HFFc6 (cell line): Measurements from ENCODE around the gene ARHGEF17. TPM values are rescaled to one million over a fixed set of nuclear protein-coding genes. Genes with fewer than 3 reads are reported as not detected.

Source experiments
- DNase-seq: peaks from one replicate; pipeline ENCODE4 v3.0.0-alpha.2; 2018
- H3K27ac Mint-ChIP-seq: 2 replicates; pipeline ENCODE4 v1.8.0; 2020; ENCODE audit warnings: mild to moderate bottlenecking, mixed read lengths
- H3K27me3 Mint-ChIP-seq: 2 replicates; pipeline ENCODE4 v1.8.0; 2021; ENCODE audit warnings: mild to moderate bottlenecking, moderate library complexity, mixed read lengths; ENCODE audit not compliant: insufficient read depth
- H3K36me3 Mint-ChIP-seq: 2 replicates; pipeline ENCODE4 v1.8.0; 2021; ENCODE audit warnings: low read depth, mixed read lengths
- H3K4me1 Mint-ChIP-seq: 2 replicates; pipeline ENCODE4 v1.8.0; 2020; ENCODE audit warnings: low read depth, mixed read lengths
- H3K4me3 Mint-ChIP-seq: 2 replicates; pipeline ENCODE4 v1.8.0; 2020; ENCODE audit warnings: mild to moderate bottlenecking, moderate library complexity, mixed read lengths
- H3K9me3 Mint-ChIP-seq: 2 replicates; pipeline ENCODE4 v1.8.0; 2020; ENCODE audit warnings: mild to moderate bottlenecking, mixed read lengths
- total RNA-seq, 6 experiments: library from RNA; stranded (reverse); fragmentation: NEBNext Ultra II Directional; extraction: Animal tissue kit (Norgen Biotek cat#: 25700); gene quantifications; 2 replicates in 1 of 6; 3 replicates in 5 of 6; pipeline ENCODE4 v1.2.3, GENCODE V29; 2021
- TF ChIP-seq, protein P1 (sequence below): fragments of 200-600 bp; sonication (generic); IDR thresholded peaks from 2 replicates; pipeline ENCODE4 v1.5.0; 2021; ENCODE audit warnings: antibody characterized with exemption, mild to moderate bottlenecking

Gene ARHGEF17
- total RNA-seq, 6 experiments from 2014 or later, result 84.6 to 112 (median 92.1) TPM

DNA sequence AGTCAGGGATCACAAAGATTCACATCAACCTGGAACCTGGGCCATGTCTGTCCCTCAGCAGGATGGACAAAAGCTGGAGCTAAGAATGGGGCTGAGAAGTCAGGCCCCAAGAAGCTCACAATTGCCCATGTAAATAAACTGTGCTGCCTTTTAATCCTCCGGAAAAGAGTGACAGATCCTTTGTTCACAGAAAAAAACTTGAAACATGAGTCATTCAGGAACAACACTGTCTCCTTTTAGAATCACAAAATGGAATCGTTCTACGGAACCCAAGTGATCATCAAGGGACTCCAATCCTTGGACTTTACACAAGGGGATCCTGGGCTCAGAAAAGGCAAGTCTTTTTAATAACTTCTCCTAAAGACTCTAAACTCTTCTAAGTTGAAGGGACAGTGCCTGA is 104.2 kb downstream of the ARHGEF17 start:
- H3K36me3 Mint-ChIP-seq, result peaks cover 29% of the 10 kb centered on the region
- no peak overlapping the region; the same call in 1 of the 2 replicates for H3K4me3 Mint-ChIP-seq
- peak overlapping the region; percentile 46 for H3K27ac Mint-ChIP-seq
- no peaks in the 10 kb centered on the region; the same call in none of the 2 replicates for H3K27me3 Mint-ChIP-seq
- TF ChIP-seq, protein P1, sequence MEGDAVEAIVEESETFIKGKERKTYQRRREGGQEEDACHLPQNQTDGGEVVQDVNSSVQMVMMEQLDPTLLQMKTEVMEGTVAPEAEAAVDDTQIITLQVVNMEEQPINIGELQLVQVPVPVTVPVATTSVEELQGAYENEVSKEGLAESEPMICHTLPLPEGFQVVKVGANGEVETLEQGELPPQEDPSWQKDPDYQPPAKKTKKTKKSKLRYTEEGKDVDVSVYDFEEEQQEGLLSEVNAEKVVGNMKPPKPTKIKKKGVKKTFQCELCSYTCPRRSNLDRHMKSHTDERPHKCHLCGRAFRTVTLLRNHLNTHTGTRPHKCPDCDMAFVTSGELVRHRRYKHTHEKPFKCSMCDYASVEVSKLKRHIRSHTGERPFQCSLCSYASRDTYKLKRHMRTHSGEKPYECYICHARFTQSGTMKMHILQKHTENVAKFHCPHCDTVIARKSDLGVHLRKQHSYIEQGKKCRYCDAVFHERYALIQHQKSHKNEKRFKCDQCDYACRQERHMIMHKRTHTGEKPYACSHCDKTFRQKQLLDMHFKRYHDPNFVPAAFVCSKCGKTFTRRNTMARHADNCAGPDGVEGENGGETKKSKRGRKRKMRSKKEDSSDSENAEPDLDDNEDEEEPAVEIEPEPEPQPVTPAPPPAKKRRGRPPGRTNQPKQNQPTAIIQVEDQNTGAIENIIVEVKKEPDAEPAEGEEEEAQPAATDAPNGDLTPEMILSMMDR, result no peak
- H3K9me3 Mint-ChIP-seq, result no peaks in the 10 kb centered on the region
- no peak for DNase-seq
- H3K4me1 Mint-ChIP-seq, result peaks cover 82% of the 10 kb centered on the region

DNA sequence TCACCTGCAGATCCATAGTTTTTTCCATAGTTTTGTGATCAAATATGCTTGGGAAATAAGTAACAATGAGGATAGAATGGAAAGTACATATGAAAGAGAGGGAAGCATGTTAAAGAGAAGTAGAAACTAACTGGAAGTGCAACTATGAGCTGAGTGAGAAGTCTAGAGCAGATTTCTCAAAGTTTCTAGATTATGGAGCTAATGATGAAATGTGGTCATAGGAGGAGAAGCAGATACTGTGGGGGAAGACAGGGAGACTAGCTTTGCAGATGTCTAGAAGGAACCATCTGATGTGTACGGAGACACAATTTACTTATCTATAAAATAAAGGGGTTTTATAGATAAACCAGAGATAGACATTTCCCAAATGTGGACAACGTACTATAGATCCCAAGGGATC is 105.2 kb downstream of the ARHGEF17 start:
- Mint-ChIP-seq H3K27me3 (no peaks in the 10 kb centered on the region; the same call in none of the 2 replicates), H3K36me3 (peaks cover 30% of the 10 kb centered on the region), H3K27ac (no peak overlapping the region), H3K9me3 (no peaks in the 10 kb centered on the region), H3K4me1 (peaks cover 88% of the 10 kb centered on the region), H3K4me3 (no peak overlapping the region)
- DNase-seq, result no peak
- TF ChIP-seq, protein P1, result no peak

DNA sequence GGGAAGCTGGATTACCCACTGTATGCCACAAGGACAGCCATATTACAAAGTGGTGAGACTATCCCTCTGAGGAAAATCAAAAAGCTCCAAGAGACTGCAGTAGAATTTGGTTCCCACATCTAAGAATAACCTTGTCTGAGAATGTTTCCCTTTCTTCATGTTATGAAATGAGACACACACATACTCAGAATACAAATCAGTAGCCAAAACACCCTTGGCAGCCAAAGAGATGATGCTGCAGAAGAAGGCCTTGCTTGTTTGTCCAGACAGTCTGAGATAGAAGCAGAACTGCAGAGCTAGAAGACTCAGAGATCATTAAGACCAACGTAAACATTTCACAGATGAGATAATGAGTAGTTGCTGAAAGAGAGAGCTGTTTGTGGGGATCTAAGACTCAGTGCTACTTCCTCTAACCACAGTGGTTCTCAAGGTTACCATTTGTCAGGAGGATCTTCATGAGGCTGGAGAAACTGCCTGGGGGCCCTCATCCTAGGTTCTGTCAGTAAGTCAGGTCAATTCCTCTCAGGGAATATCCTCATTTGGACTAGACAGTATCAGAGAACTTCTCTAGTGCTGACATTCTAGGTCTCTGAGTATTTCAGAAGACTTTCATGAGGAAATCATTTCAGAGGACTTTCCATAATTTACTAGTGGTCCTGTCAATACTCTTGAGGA is 107.0 kb downstream of the ARHGEF17 start:
- Mint-ChIP-seq H3K27me3 (no peaks in the 10 kb centered on the region; the same call in 1 of the 2 replicates), H3K36me3 (peaks cover 20% of the 10 kb centered on the region), H3K4me1 (peaks cover 77% of the 10 kb centered on the region), H3K4me3 (no peak overlapping the region), H3K9me3 (no peaks in the 10 kb centered on the region), H3K27ac (peak overlapping the region; percentile 82)
- peak; percentile 74 for DNase-seq
- TF ChIP-seq, protein P1, result no peak

DNA sequence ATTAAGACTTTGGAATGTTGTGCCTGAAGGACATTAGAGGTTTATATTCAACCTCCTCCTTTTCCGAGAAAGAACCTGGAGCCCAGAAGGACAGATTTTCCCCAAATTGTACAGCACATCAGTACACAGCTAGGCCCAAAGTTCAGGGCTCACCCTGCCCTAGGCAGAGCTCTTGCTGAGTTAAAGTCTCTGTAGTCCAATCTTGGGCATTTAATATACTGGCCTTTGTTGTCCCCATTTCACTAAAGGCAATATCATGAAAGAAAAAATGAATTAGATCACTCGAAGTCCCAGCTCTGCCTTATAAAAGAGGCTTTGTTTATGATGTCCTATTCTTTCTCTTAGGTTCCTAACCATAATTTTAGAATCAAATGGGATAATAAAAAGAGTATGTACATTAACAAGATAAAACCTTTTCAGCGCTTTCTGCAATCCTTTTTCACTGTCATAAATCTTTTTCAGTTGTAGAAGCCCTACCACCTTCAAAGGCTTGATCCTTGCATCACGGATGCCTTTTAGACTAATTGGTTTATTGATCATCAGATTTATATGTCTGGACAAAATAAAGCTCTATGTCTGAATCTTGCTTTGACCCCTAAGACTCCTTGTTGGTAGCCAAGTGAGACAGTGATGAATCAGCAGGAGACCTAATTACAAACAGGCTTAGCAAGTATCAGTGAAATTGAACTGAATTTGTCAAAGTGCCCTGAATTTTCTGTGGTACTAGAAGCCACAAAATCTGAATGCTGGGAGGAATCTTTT is 108.0 kb downstream of the ARHGEF17 start:
- Mint-ChIP-seq H3K9me3 (no peaks in the 10 kb centered on the region), H3K36me3 (peaks cover 20% of the 10 kb centered on the region), H3K4me3 (peak overlapping the region; percentile 63), H3K4me1 (peaks cover 67% of the 10 kb centered on the region), H3K27ac (peak overlapping the region; percentile 82), H3K27me3 (no peaks in the 10 kb centered on the region; the same call in 1 of the 2 replicates)
- TF ChIP-seq, protein P1, result no peak
- DNase-seq, result peak; percentile 69

DNA sequence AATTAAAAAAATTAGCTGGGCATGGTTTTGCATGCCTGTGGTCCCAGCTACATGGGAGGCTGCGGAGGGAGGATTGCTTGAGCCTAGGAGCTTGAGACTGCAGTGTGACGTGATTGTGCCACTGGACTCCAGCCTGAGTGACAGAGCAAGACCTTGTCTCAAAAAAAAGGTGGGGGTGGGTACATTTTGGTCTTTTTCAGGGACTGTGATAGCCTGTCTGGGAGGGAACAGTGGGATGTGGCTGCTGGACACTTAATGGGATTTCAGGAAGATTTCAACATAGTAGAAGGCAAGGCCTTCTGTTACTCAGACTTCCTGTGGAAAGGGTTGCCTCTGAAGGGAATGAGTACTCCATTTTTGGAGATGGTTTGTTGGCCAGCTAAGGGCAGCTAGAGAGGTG is 108.7 kb downstream of the ARHGEF17 start:
- Mint-ChIP-seq H3K4me1 (peaks cover 60% of the 10 kb centered on the region), H3K27ac (peak overlapping the region; percentile 82), H3K9me3 (no peaks in the 10 kb centered on the region), H3K36me3 (peaks cover 20% of the 10 kb centered on the region), H3K4me3 (peak overlapping the region; percentile 63), H3K27me3 (no peaks in the 10 kb centered on the region; the same call in 1 of the 2 replicates)
- no peak for DNase-seq
- TF ChIP-seq, protein P1, result no peak

Other genes with a start within 250 kb of the ARHGEF17 start
- 10 to 100 TPM; 58.9 to 68.2 (median 65.0) TPM for gene FCHSD2, start 166.0 kb upstream of the ARHGEF17 start, total RNA-seq
- gene P2RY2, start 90.0 kb upstream of the ARHGEF17 start, total RNA-seq, result under 1 TPM in 5 of 6 experiments, not detected in 1; 0.08 to 0.20 (median 0.16) TPM
- gene P2RY6, start 35.9 kb upstream of the ARHGEF17 start, total RNA-seq, result 1 to 10 TPM in 4 of 6 experiments, under 1 TPM in 2; 0.54 to 2.4 (median 1.9) TPM
- 1 to 10 TPM; 6.2 to 7.7 (median 7.0) TPM for gene RELT, start 68.1 kb downstream of the ARHGEF17 start, total RNA-seq